Raji (cell line): ENCODE measurements around the gene CHD5.

Experiments used
- POLR2A ChIP-seq: IDR thresholded peaks from 2 replicates; pipeline ENCODE4 v1.6.1; 2011; ENCODE audit warnings: low read depth, low read length, control low read depth; ENCODE audit not compliant: insufficient read depth

CHD5 gene

GRCh38 chr1:6207921-6208320 lies 27.8 kb upstream of the CHD5 start:
- no peak for TF ChIP-seq POLR2A

- TF ChIP-seq POLR2A = no peak
Measured at GRCh38 chr1:6207075-6207885, 27.2 kb upstream of the CHD5 start.

GRCh38 chr1:6206520-6206855 lies 26.4 kb upstream of the CHD5 start:
- no peak for TF ChIP-seq POLR2A

- no peak for TF ChIP-seq POLR2A
Measured at GRCh38 chr1:6205849-6206519, 25.9 kb upstream of the CHD5 start, which contains the start of gene RNF207. TSS of gene RNF207 (plus strand) at chr1:6206119. CDS start at chr1:6206536, 417 bp downstream.

GRCh38 chr1:6202256-6202655 lies 22.1 kb upstream of the CHD5 start:
- no peak for TF ChIP-seq POLR2A

- TF ChIP-seq POLR2A = 0 out of 2 replicates have a peak, but pooled peaks have one; percentile 1
Measured at GRCh38 chr1:6200188-6200809, 20.2 kb upstream of the CHD5 start.

GRCh38 chr1:6199298-6200187 lies 19.4 kb upstream of the CHD5 start, which contains the start of gene RPL22:
TSS of gene RPL22 (minus strand) at chr1:6199595. CDS start at chr1:6199573, 22 bp downstream.
- TF ChIP-seq POLR2A = peak; percentile 97

- TF ChIP-seq POLR2A = no peak
Measured at GRCh38 chr1:6198646-6199297, 18.7 kb upstream of the CHD5 start.

GRCh38 chr1:6197746-6198427 lies 17.8 kb upstream of the CHD5 start:
- TF ChIP-seq POLR2A = no peak

- TF ChIP-seq POLR2A = no peak
Measured at GRCh38 chr1:6191968-6192367, 11.8 kb upstream of the CHD5 start.

GRCh38 chr1:6188466-6188865 lies 8.3 kb upstream of the CHD5 start:
- no peak for TF ChIP-seq POLR2A

- TF ChIP-seq POLR2A = no peak
Measured at GRCh38 chr1:6185635-6186382, 5.7 kb upstream of the CHD5 start.

- no peak for TF ChIP-seq POLR2A
Measured at GRCh38 chr1:6185151-6185550, 5.0 kb upstream of the CHD5 start.
